Measurements from ENCODE around the gene RAD51B.
"Not testable (repeated sequence)": the region's sequence is repeated elsewhere in the genome, so short reads cannot be mapped to it uniquely, and the experiment has no call there.

RAD51B gene

GRCh38 chr14:68216079-68216478 is 396.5 kb downstream of the RAD51B start:
- DNase-seq (ENCODE audit: low read depth): no peak
- TF ChIP-seq CTCF (conservative IDR thresholded peaks at IDR 0.05; ENCODE audit: low read depth, low read length): no peak
- H3K4me3 ChIP-seq (ENCODE audit: low read length): no peak overlapping the region

- no peak overlapping the region for H3K4me3 ChIP-seq (ENCODE audit: low read length)
- no peak for DNase-seq (ENCODE audit: low read depth)
- no peak for TF ChIP-seq CTCF (conservative IDR thresholded peaks at IDR 0.05; ENCODE audit: low read depth, low read length)
These were observed 397.4 kb downstream of the RAD51B start for GRCh38 chr14:68216957-68217356.

- TF ChIP-seq CTCF (conservative IDR thresholded peaks at IDR 0.05; ENCODE audit: low read depth, low read length): no peak
- DNase-seq (ENCODE audit: low read depth): no peak
- no peak overlapping the region for H3K4me3 ChIP-seq (ENCODE audit: low read length)
These were observed 398.3 kb downstream of the RAD51B start for GRCh38 chr14:68217791-68218340.

GRCh38 chr14:68219407-68219806 is 399.8 kb downstream of the RAD51B start:
- DNase-seq (ENCODE audit: low read depth): no peak
- H3K4me3 ChIP-seq (ENCODE audit: low read length): no peak overlapping the region
- no peak for TF ChIP-seq CTCF (conservative IDR thresholded peaks at IDR 0.05; ENCODE audit: low read depth, low read length)

GRCh38 chr14:68221046-68221445 is 401.5 kb downstream of the RAD51B start:
- not testable (repeated sequence) for H3K4me3 ChIP-seq (ENCODE audit: low read length); DNase-seq (ENCODE audit: low read depth)

- H3K4me3 ChIP-seq (ENCODE audit: low read length): no peak overlapping the region
- TF ChIP-seq CTCF (conservative IDR thresholded peaks at IDR 0.05; ENCODE audit: low read depth, low read length): no peak
- no peak for DNase-seq (ENCODE audit: low read depth)
These were observed 402.6 kb downstream of the RAD51B start for GRCh38 chr14:68222154-68222553.

- DNase-seq (ENCODE audit: low read depth): no peak
- no peak for TF ChIP-seq CTCF (conservative IDR thresholded peaks at IDR 0.05; ENCODE audit: low read depth, low read length)
- no peak overlapping the region for H3K4me3 ChIP-seq (ENCODE audit: low read length)
These were observed 403.1 kb downstream of the RAD51B start for GRCh38 chr14:68222726-68223125.

- no peak overlapping the region for H3K4me3 ChIP-seq (ENCODE audit: low read length)
- TF ChIP-seq CTCF (conservative IDR thresholded peaks at IDR 0.05; ENCODE audit: low read depth, low read length): no peak
- DNase-seq (ENCODE audit: low read depth): no peak
These were observed 404.1 kb downstream of the RAD51B start for GRCh38 chr14:68223631-68224030.
